ENCODE measurements around the gene MPND.

GRCh38 chr19:4365341-4365740 is 22.0 kb downstream of the MPND start:
- TF ChIP-seq ZFP37 (tag by site-specific recombination; IDR thresholded peaks at IDR 0.05) (no peak), ZNF132 (tag by site-specific recombination; IDR thresholded peaks at IDR 0.05; ENCODE audit: borderline replicate concordance) (no peak), CTCF (tag by site-specific recombination; IDR thresholded peaks at IDR 0.05) (no peak), ZBTB1 (tag by site-specific recombination; IDR thresholded peaks at IDR 0.05) (no peak), ZNF274 (IDR thresholded peaks at IDR 0.05; ENCODE audit: low read length) (no peak), ZNF274 (tag by site-specific recombination; IDR thresholded peaks at IDR 0.05; ENCODE audit: borderline replicate concordance) (no peak), ZNF830 (tag by site-specific recombination; IDR thresholded peaks at IDR 0.05; ENCODE audit: low read depth) (no peak), SP2 (tag by site-specific recombination; IDR thresholded peaks at IDR 0.05) (no peak), INSM2 (tag by site-specific recombination; IDR thresholded peaks at IDR 0.05) (no peak), ZNF175 (tag by site-specific recombination; IDR thresholded peaks at IDR 0.05) (no peak)

All from HEK293 (cell line).